GM21390 (cell line): ENCODE data around the gene JUND.

Source experiments
- ATAC-seq: cut with Tn5 transposase; IDR thresholded peaks from one replicate; pipeline ENCODE4 v1.9.1; 2021; ENCODE audit not compliant: unreplicated experiment

The JUND gene

GRCh38 chr19:18308948-18309325 lies 27.5 kb upstream of the JUND start:
- ATAC-seq = no peak

GRCh38 chr19:18308051-18308947 lies 26.9 kb upstream of the JUND start:
- ATAC-seq = no peak

- ATAC-seq = no peak
These were observed 25.9 kb upstream of the JUND start for GRCh38 chr19:18307271-18307681.

GRCh38 chr19:18306888-18307260 lies 25.5 kb upstream of the JUND start:
- ATAC-seq = no peak

- ATAC-seq = no peak
These were observed 24.9 kb upstream of the JUND start for GRCh38 chr19:18306209-18306887.

GRCh38 chr19:18304458-18305310 lies 23.3 kb upstream of the JUND start:
- no peak for ATAC-seq

- ATAC-seq = no peak
These were observed 22.7 kb upstream of the JUND start for GRCh38 chr19:18304208-18304457.

- ATAC-seq = no peak
These were observed 20.3 kb upstream of the JUND start for GRCh38 chr19:18301718-18302111.

- ATAC-seq = no peak
These were observed 19.7 kb upstream of the JUND start for GRCh38 chr19:18300930-18301717.

GRCh38 chr19:18299654-18300053 lies 18.2 kb upstream of the JUND start:
- ATAC-seq = no peak

- ATAC-seq = no peak
These were observed 17.2 kb upstream of the JUND start for GRCh38 chr19:18298601-18299000.

GRCh38 chr19:18297308-18297707 lies 15.9 kb upstream of the JUND start:
- no peak for ATAC-seq

GRCh38 chr19:18295034-18295451 lies 13.6 kb upstream of the JUND start:
- no peak for ATAC-seq

- ATAC-seq = no peak
These were observed 13.0 kb upstream of the JUND start for GRCh38 chr19:18294467-18294864.

GRCh38 chr19:18293642-18294466 lies 12.4 kb upstream of the JUND start:
- no peak for ATAC-seq

- no peak for ATAC-seq
These were observed 11.6 kb upstream of the JUND start for GRCh38 chr19:18292810-18293641.

GRCh38 chr19:18292462-18292809 lies 11.0 kb upstream of the JUND start:
- no peak for ATAC-seq

- ATAC-seq = peak; percentile 42
These were observed 10.4 kb upstream of the JUND start for GRCh38 chr19:18291590-18292461.
